GM18498 (cell line): ENCODE results near the gene VWA8.
A peak's percentile ranks its signal among the peaks of the same experiment; 100 is the strongest.

Experiments used
- ATAC-seq: cut with Tn5 transposase; IDR thresholded peaks from one replicate; pipeline ENCODE4 v1.9.1; 2021; ENCODE audit warnings: mild to moderate bottlenecking, moderate library complexity; ENCODE audit not compliant: unreplicated experiment

VWA8 gene

GRCh38 chr13:41697578-41697977 lies 263.3 kb downstream of the VWA8 start:
- ATAC-seq, result no peak

- ATAC-seq, result no peak
Measured at GRCh38 chr13:41696163-41697003, 264.5 kb downstream of the VWA8 start.

GRCh38 chr13:41694545-41695301 lies 266.2 kb downstream of the VWA8 start:
- ATAC-seq, result peak; percentile 76

- ATAC-seq, result no peak
Measured at GRCh38 chr13:41693434-41693833, 267.5 kb downstream of the VWA8 start.

GRCh38 chr13:41691274-41691673 lies 269.6 kb downstream of the VWA8 start:
- no peak for ATAC-seq

GRCh38 chr13:41682766-41683165 lies 278.1 kb downstream of the VWA8 start:
- ATAC-seq, result no peak

- ATAC-seq, result no peak
Measured at GRCh38 chr13:41682001-41682400, 278.9 kb downstream of the VWA8 start.

GRCh38 chr13:41681587-41681986 lies 279.3 kb downstream of the VWA8 start:
- no peak for ATAC-seq

GRCh38 chr13:41680900-41681299 lies 280.0 kb downstream of the VWA8 start:
- no peak for ATAC-seq

GRCh38 chr13:41678848-41679247 lies 282.1 kb downstream of the VWA8 start:
- ATAC-seq, result no peak

- no peak for ATAC-seq
Measured at GRCh38 chr13:41678249-41678648, 282.7 kb downstream of the VWA8 start.

GRCh38 chr13:41675306-41675705 lies 285.6 kb downstream of the VWA8 start:
- no peak for ATAC-seq

- no peak for ATAC-seq
Measured at GRCh38 chr13:41674246-41674645, 286.7 kb downstream of the VWA8 start.

GRCh38 chr13:41673640-41674039 lies 287.3 kb downstream of the VWA8 start:
- ATAC-seq, result no peak

- ATAC-seq, result no peak
Measured at GRCh38 chr13:41670873-41671443, 290.0 kb downstream of the VWA8 start.

GRCh38 chr13:41668130-41668757 lies 292.7 kb downstream of the VWA8 start:
- ATAC-seq, result peak; percentile 88

- no peak for ATAC-seq
Measured at GRCh38 chr13:41666644-41667043, 294.3 kb downstream of the VWA8 start.

- ATAC-seq, result no peak
Measured at GRCh38 chr13:41660411-41660810, 300.5 kb downstream of the VWA8 start.

- ATAC-seq, result no peak
Measured at GRCh38 chr13:41658057-41658661, 302.8 kb downstream of the VWA8 start.

GRCh38 chr13:41655997-41656396 lies 304.9 kb downstream of the VWA8 start:
- no peak for ATAC-seq

- ATAC-seq, result no peak
Measured at GRCh38 chr13:41654796-41655195, 306.1 kb downstream of the VWA8 start.
